HEK293 (cell line): ENCODE measurements around the gene RASGEF1B.

ENCODE experiments used
- CTCF ChIA-PET: fragments of 350-600 bp; formaldehyde crosslinking; extraction: SDS; loops from one replicate; lab custom pipeline; 2021; ENCODE audit warnings: antibody characterized with exemption; lab: Yijun Ruan, JAX
- POLR2A ChIA-PET: fragments of 300-600 bp; formaldehyde crosslinking; extraction: SDS; loops from one replicate; lab custom pipeline; 2020; ENCODE audit warnings: antibody characterized with exemption, inconsistent platforms; lab: Yijun Ruan, JAX
- H3K27ac ChIP-seq: fragments of 200-500 bp; sonication (Bioruptor generic); 2 replicates; pipeline ENCODE4 v1.5.1; 2014; ENCODE audit warnings: low read depth, low read length, control low read depth, inconsistent platforms; ENCODE audit errors: extremely low read depth
- H3K36me3 ChIP-seq, 2 experiments: fragments of 200-500 bp in 1 of 2; sonication (Bioruptor generic) in 1 of 2; 1 replicate in 1 of 2; 2 replicates in 1 of 2; pipeline ENCODE4 v1.5.1; 2014 to 2017; ENCODE audit warnings: inconsistent platforms in 2 of 2, low read length in 2 of 2; ENCODE audit not compliant: control insufficient read depth in 2 of 2, insufficient read depth in 1 of 2
- H3K4me1 ChIP-seq: fragments of 200-500 bp; sonication (Bioruptor generic); 2 replicates; pipeline ENCODE4 v1.5.1; 2014; ENCODE audit warnings: mild to moderate bottlenecking, low read length, inconsistent platforms; ENCODE audit not compliant: control insufficient read depth, insufficient read depth
- H3K4me3 ChIP-seq: 2 replicates; pipeline ENCODE4 v1.5.1; 2011; ENCODE audit warnings: low read depth, mild to moderate bottlenecking, control low read depth, low read length, moderate library complexity
- H3K9me3 ChIP-seq: fragments of 200-500 bp; sonication (Bioruptor generic); 2 replicates; pipeline ENCODE4 v1.5.1; 2014; ENCODE audit warnings: low read depth, low read length, inconsistent platforms; ENCODE audit not compliant: control insufficient read depth, insufficient read depth
- GLI4 ChIP-seq: fragments of 450-650 bp; formaldehyde crosslinking; IDR thresholded peaks from 2 replicates; pipeline ENCODE4 v1.5.1; 2016; ENCODE audit warnings: missing biosample characterization, missing genetic modification characterization
- KLF7 ChIP-seq: fragments of 450-650 bp; formaldehyde crosslinking; IDR thresholded peaks from 2 replicates; pipeline ENCODE4 v1.5.1; 2016; ENCODE audit warnings: missing biosample characterization, missing genetic modification characterization, borderline replicate concordance
- TSHZ1 ChIP-seq: fragments of 450-650 bp; formaldehyde crosslinking; IDR thresholded peaks from 2 replicates; pipeline ENCODE4 v1.5.1; 2016; ENCODE audit warnings: missing biosample characterization, missing genetic modification characterization, borderline replicate concordance
- ZNF223 ChIP-seq: fragments of 450-650 bp; formaldehyde crosslinking; IDR thresholded peaks from 2 replicates; pipeline ENCODE4 v1.5.1; 2016; ENCODE audit warnings: missing biosample characterization, missing genetic modification characterization
- ZNF292 ChIP-seq: fragments of 450-650 bp; formaldehyde crosslinking; IDR thresholded peaks from 2 replicates; pipeline ENCODE4 v1.5.1; 2016; ENCODE audit warnings: low read depth, missing biosample characterization, missing genetic modification characterization, borderline replicate concordance
- ZNF302 ChIP-seq: fragments of 450-650 bp; formaldehyde crosslinking; IDR thresholded peaks from 2 replicates; pipeline ENCODE4 v1.5.1; 2016; ENCODE audit warnings: missing biosample characterization, missing genetic modification characterization, low read depth
- ZNF530 ChIP-seq: fragments of 450-650 bp; formaldehyde crosslinking; IDR thresholded peaks from 2 replicates; pipeline ENCODE4 v1.5.1; 2016; ENCODE audit warnings: low read depth, missing biosample characterization, missing genetic modification characterization
- ZNF549 ChIP-seq: fragments of 450-650 bp; IDR thresholded peaks from 2 replicates; pipeline ENCODE4 v1.5.1; 2018; ENCODE audit warnings: missing biosample characterization, missing genetic modification characterization, mild to moderate bottlenecking, inconsistent platforms, moderate library complexity
- ZNF561 ChIP-seq: fragments of 450-650 bp; IDR thresholded peaks from 2 replicates; pipeline ENCODE4 v1.5.1; 2018; ENCODE audit warnings: missing biosample characterization, missing genetic modification characterization, borderline replicate concordance
- ZNF621 ChIP-seq: fragments of 450-650 bp; formaldehyde crosslinking; IDR thresholded peaks from 2 replicates; pipeline ENCODE4 v1.5.1; 2017; ENCODE audit warnings: missing biosample characterization, missing genetic modification characterization
- ZNF654 ChIP-seq: fragments of 450-650 bp; formaldehyde crosslinking; IDR thresholded peaks from 2 replicates; pipeline ENCODE4 v1.5.1; 2016; ENCODE audit warnings: low read depth, missing biosample characterization, missing genetic modification characterization
- ZNF658 ChIP-seq: fragments of 450-650 bp; formaldehyde crosslinking; IDR thresholded peaks from 2 replicates; pipeline ENCODE4; 2016; ENCODE audit warnings: missing biosample characterization, missing genetic modification characterization
- ZNF701 ChIP-seq: fragments of 450-650 bp; formaldehyde crosslinking; IDR thresholded peaks from 2 replicates; pipeline ENCODE4 v1.5.1; 2016; ENCODE audit warnings: missing biosample characterization, missing genetic modification characterization
- ZNF777 ChIP-seq: fragments of 450-650 bp; formaldehyde crosslinking; IDR thresholded peaks from 2 replicates; pipeline ENCODE4 v1.5.1; 2017; ENCODE audit warnings: missing biosample characterization, missing genetic modification characterization, borderline replicate concordance
- ZNF837 ChIP-seq: fragments of 450-650 bp; formaldehyde crosslinking; IDR thresholded peaks from 2 replicates; pipeline ENCODE4 v1.5.1; 2016; ENCODE audit warnings: missing biosample characterization, missing genetic modification characterization
- ZXDB ChIP-seq: fragments of 450-650 bp; formaldehyde crosslinking; IDR thresholded peaks from 2 replicates; pipeline ENCODE4 v1.5.1; 2016; ENCODE audit warnings: missing biosample characterization, missing genetic modification characterization
- TF ChIP-seq, protein P1 (sequence below): fragments of 450-650 bp; formaldehyde crosslinking; IDR thresholded peaks from 2 replicates; pipeline ENCODE4 v1.5.1; 2016; ENCODE audit warnings: missing biosample characterization, missing genetic modification characterization
- TF ChIP-seq, protein P2 (sequence below): fragments of 450-650 bp; formaldehyde crosslinking; IDR thresholded peaks from 2 replicates; pipeline ENCODE4 v1.5.1; 2017; ENCODE audit warnings: missing biosample characterization, mild to moderate bottlenecking, missing genetic modification characterization, moderate library complexity
- TF ChIP-seq, protein P3 (sequence below): fragments of 450-650 bp; formaldehyde crosslinking; IDR thresholded peaks from 2 replicates; pipeline ENCODE4 v1.5.1; 2017; ENCODE audit warnings: missing biosample characterization, missing genetic modification characterization
- TF ChIP-seq, protein P4 (sequence below): fragments of 450-650 bp; formaldehyde crosslinking; IDR thresholded peaks from 2 replicates; pipeline ENCODE4 v1.5.1; 2016; ENCODE audit warnings: missing biosample characterization, missing genetic modification characterization

RASGEF1B gene

DNA sequence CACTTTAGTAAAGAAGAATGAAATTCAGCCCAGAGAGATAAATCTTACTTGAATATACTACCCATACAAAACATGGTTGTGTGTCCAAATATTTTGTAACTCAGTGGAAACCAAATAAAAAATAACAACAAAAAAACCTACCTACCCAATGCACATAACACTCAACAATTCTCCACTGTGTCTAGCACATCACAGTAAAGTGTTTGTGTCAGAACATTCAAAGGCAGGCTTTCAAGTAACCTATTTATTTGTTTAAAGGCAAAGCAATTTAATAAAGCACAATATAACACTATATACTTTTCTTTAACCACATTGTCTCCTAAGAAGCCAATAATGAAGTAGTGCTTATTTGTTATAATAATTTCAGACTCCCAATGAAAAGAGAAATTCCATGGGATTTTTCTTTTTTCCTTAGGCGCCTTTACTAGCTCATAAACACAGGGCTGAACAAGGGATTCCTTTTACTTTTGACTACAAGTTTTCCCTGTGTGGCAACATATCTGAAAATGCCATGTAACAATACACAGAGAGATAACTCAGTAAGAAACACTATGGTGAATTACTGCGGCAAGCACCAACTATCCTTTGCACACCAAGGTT is 13.7 kb downstream of the RASGEF1B start (continued):
- TF ChIP-seq, protein P1, sequence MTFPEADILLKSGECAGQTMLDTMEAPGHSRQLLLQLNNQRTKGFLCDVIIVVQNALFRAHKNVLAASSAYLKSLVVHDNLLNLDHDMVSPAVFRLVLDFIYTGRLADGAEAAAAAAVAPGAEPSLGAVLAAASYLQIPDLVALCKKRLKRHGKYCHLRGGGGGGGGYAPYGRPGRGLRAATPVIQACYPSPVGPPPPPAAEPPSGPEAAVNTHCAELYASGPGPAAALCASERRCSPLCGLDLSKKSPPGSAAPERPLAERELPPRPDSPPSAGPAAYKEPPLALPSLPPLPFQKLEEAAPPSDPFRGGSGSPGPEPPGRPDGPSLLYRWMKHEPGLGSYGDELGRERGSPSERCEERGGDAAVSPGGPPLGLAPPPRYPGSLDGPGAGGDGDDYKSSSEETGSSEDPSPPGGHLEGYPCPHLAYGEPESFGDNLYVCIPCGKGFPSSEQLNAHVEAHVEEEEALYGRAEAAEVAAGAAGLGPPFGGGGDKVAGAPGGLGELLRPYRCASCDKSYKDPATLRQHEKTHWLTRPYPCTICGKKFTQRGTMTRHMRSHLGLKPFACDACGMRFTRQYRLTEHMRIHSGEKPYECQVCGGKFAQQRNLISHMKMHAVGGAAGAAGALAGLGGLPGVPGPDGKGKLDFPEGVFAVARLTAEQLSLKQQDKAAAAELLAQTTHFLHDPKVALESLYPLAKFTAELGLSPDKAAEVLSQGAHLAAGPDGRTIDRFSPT, result no peak

DNA sequence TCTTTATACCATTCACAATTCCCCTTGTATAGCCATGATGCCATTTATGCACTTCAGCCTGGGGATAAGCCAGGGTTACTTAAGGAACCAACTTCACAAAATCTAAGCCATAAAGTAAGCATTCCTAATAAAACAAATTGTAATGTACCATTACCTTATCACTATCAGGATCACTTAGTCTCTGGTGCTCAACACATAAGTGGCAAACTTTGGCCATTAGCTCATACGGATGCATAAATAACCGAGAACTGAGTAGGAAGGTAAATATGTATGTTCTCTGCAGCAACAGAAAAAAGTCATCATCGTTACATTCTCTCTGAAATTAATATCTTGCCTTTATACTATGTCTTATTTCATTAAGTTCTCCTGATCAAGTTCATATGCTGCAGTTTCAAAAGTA is 14.4 kb downstream of the RASGEF1B start:
- no peaks in the 10 kb centered on the region for H3K9me3 ChIP-seq
- peaks cover 4 to 55% of the 10 kb centered on the region in 2 experiments for H3K36me3 ChIP-seq
- H3K4me3 ChIP-seq, result no peak overlapping the region
- ChIA-PET CTCF (no interaction called here), POLR2A (no interaction called here)
- no peak for TF ChIP-seq ZNF777 (tag by site-specific recombination)
- no peak for TF ChIP-seq ZNF223 (tag by site-specific recombination)
- TF ChIP-seq ZNF658 (tag by site-specific recombination), result no peak
- TF ChIP-seq ZNF654 (tag by site-specific recombination), result no peak
- TF ChIP-seq, protein P2, sequence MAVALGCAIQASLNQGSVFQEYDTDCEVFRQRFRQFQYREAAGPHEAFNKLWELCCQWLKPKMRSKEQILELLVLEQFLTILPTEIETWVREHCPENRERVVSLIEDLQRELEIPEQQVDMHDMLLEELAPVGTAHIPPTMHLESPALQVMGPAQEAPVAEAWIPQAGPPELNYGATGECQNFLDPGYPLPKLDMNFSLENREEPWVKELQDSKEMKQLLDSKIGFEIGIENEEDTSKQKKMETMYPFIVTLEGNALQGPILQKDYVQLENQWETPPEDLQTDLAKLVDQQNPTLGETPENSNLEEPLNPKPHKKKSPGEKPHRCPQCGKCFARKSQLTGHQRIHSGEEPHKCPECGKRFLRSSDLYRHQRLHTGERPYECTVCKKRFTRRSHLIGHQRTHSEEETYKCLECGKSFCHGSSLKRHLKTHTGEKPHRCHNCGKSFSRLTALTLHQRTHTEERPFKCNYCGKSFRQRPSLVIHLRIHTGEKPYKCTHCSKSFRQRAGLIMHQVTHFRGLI, result no peak
- no peak for TF ChIP-seq ZNF292 (tag by site-specific recombination)
- TF ChIP-seq ZNF530 (tag by site-specific recombination), result no peak
- no peak for TF ChIP-seq ZNF701 (tag by site-specific recombination)
- no peak for TF ChIP-seq ZNF621 (tag by site-specific recombination)
- TF ChIP-seq KLF7 (tag by site-specific recombination), result no peak
- no peak for TF ChIP-seq TSHZ1
- no peak for TF ChIP-seq ZNF302 (tag by site-specific recombination)
- TF ChIP-seq, protein P3, sequence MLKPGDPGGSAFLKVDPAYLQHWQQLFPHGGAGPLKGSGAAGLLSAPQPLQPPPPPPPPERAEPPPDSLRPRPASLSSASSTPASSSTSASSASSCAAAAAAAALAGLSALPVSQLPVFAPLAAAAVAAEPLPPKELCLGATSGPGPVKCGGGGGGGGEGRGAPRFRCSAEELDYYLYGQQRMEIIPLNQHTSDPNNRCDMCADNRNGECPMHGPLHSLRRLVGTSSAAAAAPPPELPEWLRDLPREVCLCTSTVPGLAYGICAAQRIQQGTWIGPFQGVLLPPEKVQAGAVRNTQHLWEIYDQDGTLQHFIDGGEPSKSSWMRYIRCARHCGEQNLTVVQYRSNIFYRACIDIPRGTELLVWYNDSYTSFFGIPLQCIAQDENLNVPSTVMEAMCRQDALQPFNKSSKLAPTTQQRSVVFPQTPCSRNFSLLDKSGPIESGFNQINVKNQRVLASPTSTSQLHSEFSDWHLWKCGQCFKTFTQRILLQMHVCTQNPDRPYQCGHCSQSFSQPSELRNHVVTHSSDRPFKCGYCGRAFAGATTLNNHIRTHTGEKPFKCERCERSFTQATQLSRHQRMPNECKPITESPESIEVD (tag by site-specific recombination), result no peak
- no peaks in the 10 kb centered on the region for H3K4me1 ChIP-seq
- no peak overlapping the region for H3K27ac ChIP-seq

DNA sequence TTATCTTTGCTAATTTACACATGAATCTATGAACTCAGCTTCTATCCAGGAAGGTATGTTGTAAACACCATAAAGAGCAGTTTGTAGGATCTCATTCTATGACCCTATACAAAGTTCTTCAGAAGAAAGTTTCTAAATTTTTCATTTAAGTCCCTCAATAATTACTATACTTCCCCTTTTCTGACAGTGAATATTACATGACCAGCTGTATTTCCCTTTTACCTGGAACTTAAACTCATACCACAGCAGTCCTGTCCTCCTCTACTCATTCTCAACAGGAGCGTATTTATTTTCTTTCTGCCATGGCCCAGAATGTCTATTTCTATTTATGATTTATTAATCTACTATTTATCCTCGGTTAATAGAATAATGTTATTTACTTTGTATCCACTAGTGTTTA is 15.8 kb downstream of the RASGEF1B start:
- no peak overlapping the region for H3K27ac ChIP-seq
- H3K36me3 ChIP-seq, result peaks cover 4 to 68% of the 10 kb centered on the region in 2 experiments
- no peak overlapping the region for H3K4me3 ChIP-seq
- no peaks in the 10 kb centered on the region for H3K9me3 ChIP-seq
- ChIA-PET CTCF (interaction anchor here (1.3 kb wide), 1 partner anchor 11 kb away, joined by 3 read pairs; no protein-coding TSS in a partner anchor), POLR2A (no interaction called here)
- H3K4me1 ChIP-seq, result no peaks in the 10 kb centered on the region
- TF ChIP-seq ZXDB (tag by site-specific recombination) (no peak), GLI4 (no peak), ZNF561 (no peak), ZNF549 (tag by site-specific recombination) (no peak), ZNF837 (tag by site-specific recombination) (no peak)
- TF ChIP-seq, protein P4, sequence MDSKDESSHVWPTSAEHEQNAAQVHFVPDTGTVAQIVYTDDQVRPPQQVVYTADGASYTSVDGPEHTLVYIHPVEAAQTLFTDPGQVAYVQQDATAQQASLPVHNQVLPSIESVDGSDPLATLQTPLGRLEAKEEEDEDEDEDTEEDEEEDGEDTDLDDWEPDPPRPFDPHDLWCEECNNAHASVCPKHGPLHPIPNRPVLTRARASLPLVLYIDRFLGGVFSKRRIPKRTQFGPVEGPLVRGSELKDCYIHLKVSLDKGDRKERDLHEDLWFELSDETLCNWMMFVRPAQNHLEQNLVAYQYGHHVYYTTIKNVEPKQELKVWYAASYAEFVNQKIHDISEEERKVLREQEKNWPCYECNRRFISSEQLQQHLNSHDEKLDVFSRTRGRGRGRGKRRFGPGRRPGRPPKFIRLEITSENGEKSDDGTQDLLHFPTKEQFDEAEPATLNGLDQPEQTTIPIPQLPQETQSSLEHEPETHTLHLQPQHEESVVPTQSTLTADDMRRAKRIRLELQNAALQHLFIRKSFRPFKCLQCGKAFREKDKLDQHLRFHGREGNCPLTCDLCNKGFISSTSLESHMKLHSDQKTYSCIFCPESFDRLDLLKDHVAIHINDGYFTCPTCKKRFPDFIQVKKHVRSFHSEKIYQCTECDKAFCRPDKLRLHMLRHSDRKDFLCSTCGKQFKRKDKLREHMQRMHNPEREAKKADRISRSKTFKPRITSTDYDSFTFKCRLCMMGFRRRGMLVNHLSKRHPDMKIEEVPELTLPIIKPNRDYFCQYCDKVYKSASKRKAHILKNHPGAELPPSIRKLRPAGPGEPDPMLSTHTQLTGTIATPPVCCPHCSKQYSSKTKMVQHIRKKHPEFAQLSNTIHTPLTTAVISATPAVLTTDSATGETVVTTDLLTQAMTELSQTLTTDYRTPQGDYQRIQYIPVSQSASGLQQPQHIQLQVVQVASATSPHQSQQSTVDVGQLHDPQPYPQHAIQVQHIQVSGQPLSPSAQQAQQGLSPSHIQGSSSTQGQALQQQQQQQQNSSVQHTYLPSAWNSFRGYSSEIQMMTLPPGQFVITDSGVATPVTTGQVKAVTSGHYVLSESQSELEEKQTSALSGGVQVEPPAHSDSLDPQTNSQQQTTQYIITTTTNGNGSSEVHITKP (tag by site-specific recombination), result no peak
